Left cardiac atrium (tissue), 4 donors: Measurements from ENCODE around the gene HOXA2. TPM values are rescaled to one million over a fixed set of nuclear protein-coding genes. Genes with fewer than 3 reads are reported as not detected.

Source experiments
- ATAC-seq, 2 donors: fragments of 200-7000 bp; cut with Tn5 transposase; one replicate each; pipeline ENCODE4 v1.9.1; 2020; ENCODE audit warnings: mild to moderate bottlenecking in 2 of 2, moderate library complexity in 2 of 2
- DNase-seq: peaks from one replicate; pipeline ENCODE4 v3.0.0-alpha.2; 2020
- intact Hi-C, 2 donors: fragments of 100-400 bp; cut with DNase I; formaldehyde crosslinking; loops; one replicate each; pipeline versions ENCODE4 v1.14.1 to v1.15.1; 2022 to 2023
- total RNA-seq, 2 donors: library from RNA; stranded (reverse); fragmentation: NEBNext Ultra II Directional; extraction: Animal tissue kit (Norgen Biotek cat#: 25700); gene quantifications; one replicate each; pipeline ENCODE4 v1.2.1, GENCODE V29; 2021
- donor health status: DM: no; HTN: yes; CAD: no.
- donor health status: DM: no; HTN: yes; CAD: no; lungs with severe emphysema.
- donor health status: DM: yes; HTN: yes; CAD: no.
- donor health status: Dilated cardiomyopathy.

The HOXA2 gene
- total RNA-seq, 2 donors from 2014 or later = 0.13 to 0.38 TPM

- intact Hi-C loops = no loop called here
- DNase-seq (no peak), ATAC-seq (no peak)
These were observed 2.0 kb upstream of the HOXA2 start for GRCh38 chr7:27104341-27105058.

- intact Hi-C loops = no loop called here
- no peak for ATAC-seq
- no peak for DNase-seq
These were observed 1.2 kb upstream of the HOXA2 start for GRCh38 chr7:27103489-27104226.

DNA sequence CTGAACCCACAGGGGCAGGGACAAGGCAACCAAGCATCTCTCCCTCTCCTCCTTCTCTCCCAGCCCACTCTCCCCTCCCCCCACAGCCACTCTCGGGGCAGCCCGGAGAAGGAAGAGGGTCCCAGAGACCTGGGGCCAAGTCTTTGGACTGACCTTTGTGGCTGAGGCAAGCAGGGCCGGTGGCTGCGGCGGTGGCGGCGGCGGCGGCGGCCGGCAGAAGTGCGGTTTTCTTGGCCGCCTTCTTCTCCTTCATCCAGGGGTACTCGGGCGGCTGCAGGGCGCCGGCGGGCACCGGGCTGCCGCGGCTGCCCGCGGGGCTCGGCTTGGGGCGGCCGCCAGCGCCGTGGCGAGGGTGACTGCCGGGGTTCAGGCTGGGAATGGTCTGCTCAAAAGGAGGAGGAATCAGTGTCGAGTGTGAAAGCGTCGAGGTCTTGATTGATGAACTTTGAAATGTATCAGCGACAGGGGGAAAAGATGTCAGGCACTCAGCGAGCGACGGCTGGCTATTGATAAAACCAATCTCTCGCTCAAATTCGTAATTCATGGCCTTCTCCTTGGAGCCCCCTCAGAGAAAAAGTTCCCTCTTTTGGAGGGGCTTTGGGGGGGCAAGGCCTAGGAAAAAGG lies 414 bp downstream of the HOXA2 start:
- intact Hi-C loops = no loop called here
- DNase-seq (no peak), ATAC-seq (no peak)

- ATAC-seq (no peak), DNase-seq (no peak)
- intact Hi-C loops = no loop called here
These were observed 1.1 kb downstream of the HOXA2 start for GRCh38 chr7:27101171-27101956.

GRCh38 chr7:27100694-27101170 lies 1.8 kb downstream of the HOXA2 start:
- DNase-seq (no peak), ATAC-seq (no peak)
- intact Hi-C loops = no loop called here

DNA sequence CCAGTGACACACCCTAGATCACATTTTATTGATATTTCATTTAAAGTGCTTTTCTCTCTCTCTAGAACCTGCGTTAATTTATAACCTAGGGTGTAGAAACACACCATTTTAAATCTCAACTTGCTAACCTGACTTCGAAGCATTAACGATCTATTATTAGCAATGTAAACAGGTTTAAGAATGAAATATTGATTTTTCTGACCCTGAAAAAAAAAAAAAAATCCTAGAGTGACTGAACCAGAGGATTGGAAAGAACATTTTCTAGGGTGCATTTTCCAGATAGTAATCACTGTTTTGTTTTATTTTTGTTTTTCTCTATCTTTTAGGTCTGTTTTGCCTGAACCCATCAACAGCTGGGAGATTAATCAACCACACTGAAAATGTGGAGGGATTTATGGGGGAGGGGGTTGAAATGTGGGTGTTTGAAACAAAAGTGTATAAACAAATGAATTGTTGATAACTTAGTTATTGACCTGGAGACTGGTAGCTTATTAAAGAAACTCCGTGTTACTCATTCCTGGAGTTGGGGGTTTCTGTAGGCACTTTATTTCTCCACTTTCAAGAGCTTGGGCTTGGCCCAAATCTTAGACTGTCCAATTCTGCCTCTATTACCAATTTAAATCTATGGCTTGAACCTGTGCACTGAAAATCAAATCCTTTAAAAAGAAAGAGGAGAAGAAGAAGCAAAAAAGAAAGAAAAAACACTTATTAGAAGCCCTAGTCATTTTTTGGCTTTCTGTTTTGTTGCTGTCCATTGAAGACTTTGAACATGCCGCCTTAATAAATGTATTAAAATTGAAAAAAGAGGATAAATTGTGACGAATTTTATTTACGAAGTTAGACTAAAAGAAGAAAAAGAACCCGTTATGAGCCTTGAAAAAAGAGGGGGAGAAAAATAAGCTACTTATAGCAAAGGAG lies 2.8 kb downstream of the HOXA2 start:
- ATAC-seq (no peak), DNase-seq (no peak)
- intact Hi-C loops = no loop called here

- intact Hi-C loops = no loop called here
- ATAC-seq = no peak
- DNase-seq = no peak
These were observed 3.7 kb downstream of the HOXA2 start for GRCh38 chr7:27098578-27099451.

DNA sequence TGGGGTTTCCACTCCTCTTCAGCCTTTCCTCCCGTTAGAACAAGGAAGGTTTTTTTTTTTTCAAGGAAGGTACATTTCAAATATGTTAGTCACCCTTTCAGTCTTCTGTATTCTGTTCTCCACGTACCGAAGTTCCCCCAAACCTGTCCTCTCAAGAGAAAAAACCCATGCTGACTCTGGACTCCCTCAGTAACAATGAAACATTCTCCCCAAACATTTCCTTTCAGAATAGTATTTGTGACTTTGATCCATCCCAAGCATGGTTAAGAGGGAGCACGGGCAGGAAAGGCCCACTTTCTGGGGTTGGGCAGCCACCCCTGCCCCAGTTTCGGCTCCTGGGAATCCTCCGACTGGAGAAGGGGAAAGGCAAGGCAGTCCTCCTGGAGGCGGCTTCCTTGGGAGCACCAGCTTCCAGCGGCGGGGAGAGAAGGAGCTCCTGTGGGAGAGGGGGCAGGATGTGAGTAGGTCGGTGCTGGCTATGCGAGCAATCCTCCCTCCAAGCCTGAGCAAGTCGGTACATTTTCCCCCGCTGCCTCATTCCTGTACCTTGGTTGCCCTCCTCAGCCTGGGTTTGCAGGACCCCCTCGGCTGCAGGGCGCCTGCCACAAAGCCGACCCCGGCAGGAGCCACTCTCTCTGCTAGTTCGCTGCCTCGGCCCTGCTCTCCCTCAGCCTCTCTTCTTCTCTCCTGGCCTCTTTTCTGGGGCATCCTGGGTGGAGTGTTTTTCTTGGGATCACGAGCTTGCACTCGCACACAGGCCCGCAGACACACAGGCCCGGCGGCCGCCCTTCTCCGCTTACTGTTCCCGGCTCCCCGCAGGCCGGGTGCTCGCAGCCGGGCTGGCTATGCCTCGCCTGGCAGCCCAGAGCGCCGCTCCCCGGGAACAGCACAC lies 4.6 kb downstream of the HOXA2 start:
- ATAC-seq = no peak
- intact Hi-C loops = no loop called here
- no peak for DNase-seq

- DNase-seq (no peak), ATAC-seq (peak; percentile 48 to 67)
- intact Hi-C loops = no loop called here
These were observed 5.5 kb downstream of the HOXA2 start for GRCh38 chr7:27096768-27097514.

DNA sequence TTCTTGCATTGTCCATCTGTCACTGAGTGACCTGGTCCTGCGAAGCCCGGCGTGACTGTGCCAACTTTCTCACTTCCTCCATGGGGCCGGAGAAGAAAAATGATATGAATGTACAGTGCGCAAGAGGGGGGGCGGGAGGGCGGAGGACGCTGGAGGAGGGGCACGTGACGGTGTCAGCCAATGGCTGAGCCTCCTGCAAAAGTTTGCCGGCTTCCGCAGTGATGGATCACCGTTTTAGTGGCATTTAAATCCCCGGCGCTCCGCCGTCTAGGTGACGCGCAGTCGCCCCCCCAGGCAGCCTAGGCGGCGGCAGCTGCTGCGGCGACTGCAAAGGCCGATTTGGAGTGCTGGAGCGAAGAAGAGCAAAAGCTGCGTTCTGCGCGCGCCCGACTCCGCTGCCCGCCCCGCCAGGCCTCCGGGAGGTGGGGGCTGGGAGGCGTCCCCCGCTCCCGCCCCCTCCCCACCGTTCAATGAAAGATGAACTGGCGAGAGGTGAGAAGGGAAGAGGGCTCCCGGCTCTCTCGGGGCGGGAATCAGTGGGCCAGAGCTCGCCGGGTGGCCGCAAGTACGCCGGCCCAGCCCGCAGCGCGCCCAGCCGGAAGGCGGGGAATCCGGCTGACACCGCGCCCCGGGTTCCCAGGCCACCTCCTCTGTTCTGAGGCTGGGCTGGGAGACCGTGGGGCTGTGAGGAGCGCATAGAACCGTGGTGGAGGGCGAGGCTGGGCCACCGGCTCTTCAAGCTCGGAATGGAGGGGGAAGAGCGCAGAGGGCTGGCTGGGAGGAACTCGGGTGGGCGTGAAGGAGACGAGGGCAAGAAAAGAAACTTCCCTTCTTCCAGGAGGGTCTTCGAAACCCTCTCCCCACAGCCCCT lies 6.4 kb downstream of the HOXA2 start, which contains the start of gene HOXA1:
HOXA1 (minus strand) TSS at position 104 of the 871 bp plus-strand sequence; CDS start at position 16, 88 bp downstream.
- ATAC-seq = peak; percentile 87 to 88

GRCh38 chr7:27095050-27095896 lies 7.2 kb downstream of the HOXA2 start:
- DNase-seq = no peak
- intact Hi-C loops = no loop called here
- no peak for ATAC-seq

More for the DNA sequence above, 6.4 kb downstream of the HOXA2 start, which contains the start of gene HOXA1:
- DNase-seq = peak; percentile 72
- intact Hi-C loops = no loop called here

DNA sequence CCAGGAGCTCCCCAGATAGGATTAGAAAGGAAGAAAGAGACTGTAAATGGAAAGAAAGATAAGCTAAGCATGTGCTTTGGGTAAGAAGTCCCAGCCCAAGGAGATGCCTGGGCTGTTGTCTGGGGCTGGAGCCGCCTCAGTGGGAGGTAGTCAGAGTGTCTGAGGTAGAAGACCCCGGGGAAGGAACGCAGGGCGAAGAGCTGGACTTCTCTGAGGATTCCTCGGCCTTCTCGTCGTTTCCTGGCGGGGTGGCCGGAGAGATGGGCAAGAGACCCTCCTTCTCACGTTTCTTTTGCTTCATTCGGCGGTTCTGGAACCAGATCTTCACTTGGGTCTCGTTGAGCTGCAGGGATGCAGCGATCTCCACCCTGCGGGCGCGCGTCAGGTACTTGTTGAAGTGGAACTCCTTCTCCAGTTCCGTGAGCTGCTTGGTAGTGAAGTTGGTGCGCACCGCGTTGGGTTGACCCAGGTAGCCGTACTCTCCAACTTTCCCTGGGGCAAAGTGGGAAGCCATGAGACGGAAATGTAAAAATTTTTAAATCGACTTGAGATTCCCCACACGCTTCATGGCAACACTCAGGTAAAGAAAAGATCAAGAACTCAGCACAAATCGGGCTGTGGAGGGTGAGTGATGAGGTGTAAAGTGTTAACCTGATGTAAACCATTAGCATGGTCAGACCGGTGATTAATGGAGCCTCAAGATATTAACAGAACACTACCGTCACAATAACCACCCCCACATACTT lies 8.0 kb downstream of the HOXA2 start:
- no peak for ATAC-seq
- DNase-seq = no peak
- intact Hi-C loops = no loop called here
